ENCODE data around the gene ZNF18.
"Not testable (repeated sequence)": the region's sequence is repeated elsewhere in the genome, so short reads cannot be mapped to it uniquely, and the experiment has no call there.

The ZNF18 gene

DNA sequence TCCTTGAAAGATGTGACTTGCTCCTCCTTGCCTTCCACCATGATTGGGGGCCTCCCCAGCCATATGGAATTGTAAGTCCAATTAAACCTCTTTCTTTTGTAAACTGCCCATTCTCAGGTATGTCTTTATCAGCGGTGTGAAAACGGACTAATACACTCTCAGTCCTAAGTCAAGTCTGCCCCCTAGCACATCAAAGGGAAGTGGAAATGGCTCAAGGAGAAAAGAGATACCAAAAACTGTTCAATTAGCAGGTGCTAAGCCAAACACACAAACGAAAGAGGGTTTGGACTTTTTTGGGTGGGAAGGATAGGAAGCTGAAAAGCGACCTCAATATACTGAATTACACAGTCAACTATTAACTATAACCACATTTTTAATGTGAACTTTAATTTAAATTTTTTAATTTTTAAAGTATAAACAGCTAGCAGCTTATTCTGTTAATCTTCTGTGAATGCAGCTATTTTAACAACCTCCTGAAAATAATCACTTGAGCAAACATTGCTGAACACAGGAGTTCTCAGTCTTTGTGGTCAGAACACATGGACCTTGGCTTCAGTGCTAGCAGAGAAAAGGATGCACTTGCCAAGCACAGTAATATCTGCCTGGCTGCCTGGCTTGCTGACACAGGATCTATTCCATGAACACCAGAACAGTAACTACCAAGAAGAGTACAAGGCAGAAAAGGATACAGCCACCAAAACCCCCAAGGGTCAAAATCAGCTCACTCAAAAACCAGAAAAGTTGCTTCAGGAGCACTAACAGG is 10.9 kb downstream of the ZNF18 start:
- H4K8ac ChIP-seq (ENCODE audit: low read depth, low read length) = no peak overlapping the region
- no peak overlapping the region for H2AK5ac ChIP-seq (ENCODE audit: low read length)
- H3K56ac ChIP-seq (ENCODE audit: low read length) = peak overlapping the region; percentile 34
- no peak overlapping the region for H3K27ac ChIP-seq (ENCODE audit: low read depth, low read length)
- H2BK15ac ChIP-seq (replicated peaks; ENCODE audit: low read depth) = no peak overlapping the region
- no peak overlapping the region for H2BK5ac ChIP-seq (ENCODE audit: low read length)
- H3K79me1 ChIP-seq (ENCODE audit: low read length) = no peaks in the 10 kb centered on the region
- no peak overlapping the region for H3K4me3 ChIP-seq (ENCODE audit: low read length)
- no peak overlapping the region for H3K4me2 ChIP-seq (ENCODE audit: low read length)
- peaks cover 2% of the 10 kb centered on the region for H3K4me1 ChIP-seq (ENCODE audit: control insufficient read depth, low read depth, low read length)
- no peaks in the 10 kb centered on the region for H3K79me2 ChIP-seq (ENCODE audit: control insufficient read depth, insufficient read depth, low read length)
- H4K5ac ChIP-seq (ENCODE audit: low read length) = no peak overlapping the region
- peak overlapping the region; percentile 90 for H2BK120ac ChIP-seq (ENCODE audit: low read depth, low read length)
- peak overlapping the region; percentile 61 for H3K18ac ChIP-seq (ENCODE audit: low read length)
- no peaks in the 10 kb centered on the region for H3K36me3 ChIP-seq (ENCODE audit: control insufficient read depth, insufficient read depth, low read length)
- peak; percentile 67 for DNase-seq
- WGBS (ENCODE audit: extremely low coverage, insufficient coverage, low lambda C conversion rate) = no CpG with 5 or more reads among the region's 4 CpGs
- H3K4ac ChIP-seq (ENCODE audit: low read depth, low read length) = peak overlapping the region; percentile 12
- H3K9ac ChIP-seq (ENCODE audit: low read length) = no peak overlapping the region
- no peaks in the 10 kb centered on the region for H3K27me3 ChIP-seq (ENCODE audit: insufficient read depth, low read length, poor library complexity)
- no peak overlapping the region for H3K23ac ChIP-seq (ENCODE audit: low read length)

DNA sequence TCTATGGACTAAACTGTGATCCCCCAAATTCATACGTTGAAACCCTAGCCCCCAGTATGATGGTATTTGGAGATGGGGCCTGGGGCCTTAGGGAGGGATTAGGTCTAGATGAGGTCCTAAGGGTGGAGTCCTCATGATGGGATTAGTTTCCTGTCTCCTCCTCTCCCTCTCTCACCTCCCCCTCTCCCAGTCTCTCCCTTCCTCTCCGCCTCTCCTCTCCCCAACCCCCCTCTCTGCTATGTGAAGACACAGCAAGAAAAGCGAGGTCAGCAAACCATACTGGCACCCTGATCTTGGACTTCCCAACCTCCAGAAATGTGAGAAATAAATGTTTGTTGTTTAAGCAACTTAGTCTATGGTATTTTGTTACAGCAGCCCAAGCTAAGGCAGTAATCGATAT is 15.4 kb downstream of the ZNF18 start:
- Histone ChIP-seq H2BK5ac (ENCODE audit: low read length) (no peak overlapping the region), H3K79me1 (ENCODE audit: low read length) (no peaks in the 10 kb centered on the region), H3K27me3 (ENCODE audit: insufficient read depth, low read length, poor library complexity) (no peaks in the 10 kb centered on the region), H3K9ac (ENCODE audit: low read length) (no peak overlapping the region), H2AK5ac (ENCODE audit: low read length) (no peak overlapping the region), H4K8ac (ENCODE audit: low read depth, low read length) (no peak overlapping the region), H3K27ac (ENCODE audit: low read depth, low read length) (no peak overlapping the region), H2BK15ac (replicated peaks; ENCODE audit: low read depth) (no peak overlapping the region), H3K79me2 (ENCODE audit: control insufficient read depth, insufficient read depth, low read length) (no peaks in the 10 kb centered on the region), H3K36me3 (ENCODE audit: control insufficient read depth, insufficient read depth, low read length) (no peaks in the 10 kb centered on the region), H4K5ac (ENCODE audit: low read length) (no peak overlapping the region), H3K4me3 (ENCODE audit: low read length) (no peak overlapping the region), H3K4ac (ENCODE audit: low read depth, low read length) (no peak overlapping the region), H3K4me1 (ENCODE audit: control insufficient read depth, low read depth, low read length) (peaks cover 2% of the 10 kb centered on the region), H3K18ac (ENCODE audit: low read length) (no peak overlapping the region), H2BK120ac (ENCODE audit: low read depth, low read length) (no peak overlapping the region), H3K56ac (ENCODE audit: low read length) (no peak overlapping the region), H3K4me2 (ENCODE audit: low read length) (no peak overlapping the region), H3K23ac (ENCODE audit: low read length) (no peak overlapping the region)
- no CpG with 5 or more reads among the region's 4 CpGs for WGBS (ENCODE audit: extremely low coverage, insufficient coverage, low lambda C conversion rate)
- peak; percentile 57 for DNase-seq

DNA sequence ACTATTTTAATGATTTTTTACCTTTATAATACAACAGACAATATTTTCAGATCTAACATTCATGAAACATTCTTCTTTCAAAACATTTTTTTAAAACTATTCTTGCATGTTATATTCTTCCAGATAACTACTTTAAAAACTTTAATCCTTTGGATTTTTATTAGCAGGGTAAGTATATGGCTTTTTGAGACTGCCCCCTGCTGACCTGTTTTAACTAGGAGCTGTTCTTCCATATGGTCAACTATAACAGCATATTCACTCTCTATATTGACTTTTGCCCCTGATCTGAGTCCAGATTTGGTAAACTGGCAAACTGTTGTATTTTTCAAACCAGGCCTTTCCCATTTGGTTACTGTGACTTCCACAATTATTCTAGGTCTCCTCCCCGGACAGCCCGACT is 16.5 kb downstream of the ZNF18 start:
- Histone ChIP-seq H3K4me2 (ENCODE audit: low read length) (no peak overlapping the region), H2BK120ac (ENCODE audit: low read depth, low read length) (no peak overlapping the region), H3K56ac (ENCODE audit: low read length) (no peak overlapping the region), H3K36me3 (ENCODE audit: control insufficient read depth, insufficient read depth, low read length) (no peaks in the 10 kb centered on the region), H3K4me1 (ENCODE audit: control insufficient read depth, low read depth, low read length) (no peaks in the 10 kb centered on the region), H2BK15ac (replicated peaks; ENCODE audit: low read depth) (no peak overlapping the region), H3K23ac (ENCODE audit: low read length) (no peak overlapping the region), H2AK5ac (ENCODE audit: low read length) (no peak overlapping the region), H3K4ac (ENCODE audit: low read depth, low read length) (no peak overlapping the region), H3K79me2 (ENCODE audit: control insufficient read depth, insufficient read depth, low read length) (no peaks in the 10 kb centered on the region), H2BK5ac (ENCODE audit: low read length) (no peak overlapping the region), H3K9ac (ENCODE audit: low read length) (no peak overlapping the region), H3K18ac (ENCODE audit: low read length) (no peak overlapping the region), H3K79me1 (ENCODE audit: low read length) (no peaks in the 10 kb centered on the region), H4K5ac (ENCODE audit: low read length) (no peak overlapping the region), H3K27ac (ENCODE audit: low read depth, low read length) (no peak overlapping the region), H3K4me3 (ENCODE audit: low read length) (no peak overlapping the region), H4K8ac (ENCODE audit: low read depth, low read length) (no peak overlapping the region), H3K27me3 (ENCODE audit: insufficient read depth, low read length, poor library complexity) (no peaks in the 10 kb centered on the region)
- DNase-seq = no peak
- WGBS (ENCODE audit: extremely low coverage, insufficient coverage, low lambda C conversion rate) = no CpG with 5 or more reads among the region's 2 CpGs

DNA sequence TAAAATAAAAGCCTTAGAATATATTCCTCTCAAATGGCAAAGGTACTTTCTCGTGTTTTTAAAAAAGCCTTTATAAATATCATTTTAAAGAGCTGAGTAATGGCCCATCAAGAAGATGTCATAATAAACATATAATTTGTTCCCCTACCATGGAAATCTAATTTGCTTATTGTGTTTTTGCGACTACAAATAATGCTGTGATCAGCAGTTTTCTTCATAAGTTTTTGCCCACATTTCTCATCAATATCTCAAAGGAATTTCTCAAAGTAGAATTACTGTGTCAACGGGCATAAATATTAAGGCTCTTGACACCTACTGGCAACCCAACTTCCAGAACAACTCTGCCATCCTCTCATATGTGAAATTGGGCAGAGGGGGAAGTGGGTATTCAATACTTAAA is 17.5 kb downstream of the ZNF18 start:
- H3K79me2 ChIP-seq (ENCODE audit: control insufficient read depth, insufficient read depth, low read length) = no peaks in the 10 kb centered on the region
- H3K4me3 ChIP-seq (ENCODE audit: low read length) = no peak overlapping the region
- H2AK5ac ChIP-seq (ENCODE audit: low read length) = no peak overlapping the region
- no peak overlapping the region for H4K8ac ChIP-seq (ENCODE audit: low read depth, low read length)
- H3K36me3 ChIP-seq (ENCODE audit: control insufficient read depth, insufficient read depth, low read length) = no peaks in the 10 kb centered on the region
- H3K56ac ChIP-seq (ENCODE audit: low read length) = no peak overlapping the region
- no peaks in the 10 kb centered on the region for H3K27me3 ChIP-seq (ENCODE audit: insufficient read depth, low read length, poor library complexity)
- H2BK15ac ChIP-seq (replicated peaks; ENCODE audit: low read depth) = no peak overlapping the region
- H3K9ac ChIP-seq (ENCODE audit: low read length) = no peak overlapping the region
- no peaks in the 10 kb centered on the region for H3K4me1 ChIP-seq (ENCODE audit: control insufficient read depth, low read depth, low read length)
- no peak for DNase-seq
- H3K27ac ChIP-seq (ENCODE audit: low read depth, low read length) = no peak overlapping the region
- H4K5ac ChIP-seq (ENCODE audit: low read length) = no peak overlapping the region
- H3K79me1 ChIP-seq (ENCODE audit: low read length) = no peaks in the 10 kb centered on the region
- H3K4me2 ChIP-seq (ENCODE audit: low read length) = no peak overlapping the region
- WGBS (ENCODE audit: extremely low coverage, insufficient coverage, low lambda C conversion rate) = no CpG with 5 or more reads among the region's 3 CpGs
- H3K18ac ChIP-seq (ENCODE audit: low read length) = no peak overlapping the region
- no peak overlapping the region for H2BK5ac ChIP-seq (ENCODE audit: low read length)
- H2BK120ac ChIP-seq (ENCODE audit: low read depth, low read length) = no peak overlapping the region
- H3K4ac ChIP-seq (ENCODE audit: low read depth, low read length) = no peak overlapping the region
- no peak overlapping the region for H3K23ac ChIP-seq (ENCODE audit: low read length)

DNA sequence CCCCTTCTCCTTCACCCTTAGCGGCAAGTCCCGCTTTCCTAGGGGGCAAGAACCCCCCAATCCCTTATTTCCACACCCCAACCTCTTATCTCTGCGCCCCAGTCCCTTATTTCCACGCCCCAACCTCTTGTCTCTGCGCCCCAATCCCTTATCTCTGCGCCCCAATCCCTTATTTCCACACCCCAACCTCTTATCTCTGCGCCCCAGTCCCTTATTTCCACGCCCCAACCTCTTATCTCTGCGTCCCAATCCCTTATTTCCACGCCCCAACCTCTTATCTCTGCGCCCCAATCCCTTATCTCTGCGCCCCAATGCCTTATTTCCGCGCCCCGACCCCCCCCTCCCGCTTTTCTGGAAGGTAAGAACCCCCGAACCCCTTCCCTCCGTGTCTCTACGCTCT is 24.5 kb downstream of the ZNF18 start:
- not testable (repeated sequence) for H3K18ac ChIP-seq (ENCODE audit: low read length); H3K4me3 ChIP-seq (ENCODE audit: low read length)
- no CpG with 5 or more reads among the region's 19 CpGs for WGBS (ENCODE audit: extremely low coverage, insufficient coverage, low lambda C conversion rate)

DNA sequence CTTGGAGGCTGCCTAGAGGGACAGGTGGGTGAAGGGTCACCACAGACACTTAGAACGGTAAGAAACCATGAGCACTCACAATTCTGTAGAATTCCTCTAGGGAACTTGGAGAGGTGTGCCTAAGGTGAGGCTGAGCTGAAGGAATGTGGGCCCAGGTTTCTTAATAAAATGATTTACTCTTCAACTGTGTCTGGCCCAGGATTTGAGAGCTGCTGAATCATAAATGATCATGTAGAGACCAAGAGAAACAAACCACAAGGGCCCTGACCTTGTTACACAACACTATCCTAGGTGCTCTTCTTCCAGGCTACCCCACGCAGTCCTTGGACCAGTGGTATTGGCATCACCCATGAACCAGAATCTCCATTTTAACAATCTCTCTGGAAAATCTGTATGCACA is 27.7 kb downstream of the ZNF18 start:
- no peak overlapping the region for H2BK5ac ChIP-seq (ENCODE audit: low read length)
- no peaks in the 10 kb centered on the region for H3K27me3 ChIP-seq (ENCODE audit: insufficient read depth, low read length, poor library complexity)
- H3K4me2 ChIP-seq (ENCODE audit: low read length) = no peak overlapping the region
- no peak for DNase-seq
- H3K36me3 ChIP-seq (ENCODE audit: control insufficient read depth, insufficient read depth, low read length) = no peaks in the 10 kb centered on the region
- no peaks in the 10 kb centered on the region for H3K79me1 ChIP-seq (ENCODE audit: low read length)
- H4K8ac ChIP-seq (ENCODE audit: low read depth, low read length) = no peak overlapping the region
- H3K27ac ChIP-seq (ENCODE audit: low read depth, low read length) = no peak overlapping the region
- no peaks in the 10 kb centered on the region for H3K4me1 ChIP-seq (ENCODE audit: control insufficient read depth, low read depth, low read length)
- no CpG with 5 or more reads among the region's 2 CpGs for WGBS (ENCODE audit: extremely low coverage, insufficient coverage, low lambda C conversion rate)
- no peak overlapping the region for H3K9ac ChIP-seq (ENCODE audit: low read length)
- H4K5ac ChIP-seq (ENCODE audit: low read length) = no peak overlapping the region
- no peak overlapping the region for H3K56ac ChIP-seq (ENCODE audit: low read length)
- H3K4ac ChIP-seq (ENCODE audit: low read depth, low read length) = no peak overlapping the region
- no peak overlapping the region for H3K23ac ChIP-seq (ENCODE audit: low read length)
- H3K18ac ChIP-seq (ENCODE audit: low read length) = no peak overlapping the region
- H3K79me2 ChIP-seq (ENCODE audit: control insufficient read depth, insufficient read depth, low read length) = no peaks in the 10 kb centered on the region
- no peak overlapping the region for H2BK120ac ChIP-seq (ENCODE audit: low read depth, low read length)
- no peak overlapping the region for H2AK5ac ChIP-seq (ENCODE audit: low read length)
- H3K4me3 ChIP-seq (ENCODE audit: low read length) = no peak overlapping the region
- no peak overlapping the region for H2BK15ac ChIP-seq (replicated peaks; ENCODE audit: low read depth)

More for the DNA sequence above, 24.5 kb downstream of the ZNF18 start:
- not testable (repeated sequence) for H2BK120ac ChIP-seq (ENCODE audit: low read depth, low read length); H3K4me2 ChIP-seq (ENCODE audit: low read length); H3K27ac ChIP-seq (ENCODE audit: low read depth, low read length); DNase-seq; H2AK5ac ChIP-seq (ENCODE audit: low read length); H2BK15ac ChIP-seq (replicated peaks; ENCODE audit: low read depth); H3K79me2 ChIP-seq (ENCODE audit: control insufficient read depth, insufficient read depth, low read length); H3K36me3 ChIP-seq (ENCODE audit: control insufficient read depth, insufficient read depth, low read length); H4K8ac ChIP-seq (ENCODE audit: low read depth, low read length); H3K79me1 ChIP-seq (ENCODE audit: low read length); H3K4me1 ChIP-seq (ENCODE audit: control insufficient read depth, low read depth, low read length); H3K56ac ChIP-seq (ENCODE audit: low read length); H3K4ac ChIP-seq (ENCODE audit: low read depth, low read length); H3K27me3 ChIP-seq (ENCODE audit: insufficient read depth, low read length, poor library complexity); H3K9ac ChIP-seq (ENCODE audit: low read length); H2BK5ac ChIP-seq (ENCODE audit: low read length); H4K5ac ChIP-seq (ENCODE audit: low read length); H3K23ac ChIP-seq (ENCODE audit: low read length)

Measured in mesendoderm (in vitro differentiated cells).